Esophagus muscularis mucosa (tissue), 4 donors: ENCODE measurements around the gene SLC30A7. TPM values are rescaled to one million over a fixed set of nuclear protein-coding genes. Genes with fewer than 3 reads are reported as not detected.
"Not testable (repeated sequence)": the region's sequence is repeated elsewhere in the genome, so short reads cannot be mapped to it uniquely, and the experiment has no call there.

ENCODE experiments used
- DNase-seq: peaks from one replicate; pipeline ENCODE4 v3.0.0-alpha.2; 2017; ENCODE audit errors: extremely low spot score
- H3K27ac ChIP-seq, 4 donors: fragments of 200-600 bp; sonication (generic); replicated peaks in 1 of 4; 1 replicate in 3 of 4; 2 replicates in 1 of 4; pipeline ENCODE4 v1.5.1; 2016 to 2019; ENCODE audit warnings: mild to moderate bottlenecking in 1 of 4
- H3K27me3 ChIP-seq, 4 donors: fragments of 200-600 bp; sonication (generic); one replicate each; pipeline versions ENCODE4 v1.5.1 to v1.6.0; 2016 to 2019
- H3K36me3 ChIP-seq, 4 donors: fragments of 200-600 bp; sonication (generic); one replicate each; pipeline ENCODE4 v1.5.1; 2016 to 2019
- H3K4me1 ChIP-seq, 4 donors: fragments of 200-600 bp; sonication (generic); one replicate each; pipeline ENCODE4 v1.5.1; 2016 to 2019
- H3K4me3 ChIP-seq, 4 donors: fragments of 200-600 bp; sonication (generic); 1 replicate in 2 of 4; 2 replicates in 2 of 4; pipeline ENCODE4 v1.5.1; 2016 to 2019; ENCODE audit warnings: mild to moderate bottlenecking in 4 of 4, moderate library complexity in 1 of 4
- H3K9me3 ChIP-seq, 4 donors: fragments of 200-600 bp; sonication (generic); 1 replicate in 3 of 4; 2 replicates in 1 of 4; pipeline ENCODE4 v1.5.1; 2016 to 2019
- EP300 ChIP-seq: sonication (generic); formaldehyde crosslinking; IDR thresholded peaks from one replicate; pipeline ENCODE4 v1.6.1; 2017; ENCODE audit warnings: antibody characterized with exemption
- POLR2A ChIP-seq: fragments of 450-650 bp; IDR thresholded peaks from one replicate; pipeline ENCODE4 v1.6.1; 2017; ENCODE audit warnings: antibody characterized with exemption, moderate library complexity, mild to moderate bottlenecking, low read depth
- POLR2AphosphoS5 ChIP-seq, 2 donors: sonication (generic); formaldehyde crosslinking; IDR thresholded peaks; one replicate each; pipeline ENCODE4 v1.6.1; 2017; ENCODE audit warnings: antibody characterized with exemption in 2 of 2
- WGBS: methylation state at CpG from one replicate; pipeline ENCODE4 v1.1.5; 2018; 5-methylcytosine and 5-hydroxymethylcytosine counted together
- intact Hi-C: fragments of 100-400 bp; cut with DNase I; formaldehyde crosslinking; loops from one replicate; pipeline ENCODE4 v1.15.1; 2023
- total RNA-seq, 4 donors: library from RNA; depleted of rRNA; stranded (reverse); fragments of >200 nt; gene quantifications; one replicate each; pipeline versions ENCODE4 v1.1.0 to v1.2.1, GENCODE V29; 2016
- TF ChIP-seq, protein P1 (sequence below), 3 experiments: fragments of 200-600 bp in 2 of 3; fragments of 450-650 bp in 1 of 3; sonication (generic) in 2 of 3; IDR thresholded peaks; one replicate each; pipeline ENCODE4 v1.5.1; 2017 to 2019; ENCODE audit warnings: antibody characterized with exemption in 3 of 3, mild to moderate bottlenecking in 2 of 3, moderate library complexity in 1 of 3

Gene SLC30A7
- total RNA-seq, 4 donors from 2014 or later: 10.5 to 19.9 (median 13.6) TPM

DNA sequence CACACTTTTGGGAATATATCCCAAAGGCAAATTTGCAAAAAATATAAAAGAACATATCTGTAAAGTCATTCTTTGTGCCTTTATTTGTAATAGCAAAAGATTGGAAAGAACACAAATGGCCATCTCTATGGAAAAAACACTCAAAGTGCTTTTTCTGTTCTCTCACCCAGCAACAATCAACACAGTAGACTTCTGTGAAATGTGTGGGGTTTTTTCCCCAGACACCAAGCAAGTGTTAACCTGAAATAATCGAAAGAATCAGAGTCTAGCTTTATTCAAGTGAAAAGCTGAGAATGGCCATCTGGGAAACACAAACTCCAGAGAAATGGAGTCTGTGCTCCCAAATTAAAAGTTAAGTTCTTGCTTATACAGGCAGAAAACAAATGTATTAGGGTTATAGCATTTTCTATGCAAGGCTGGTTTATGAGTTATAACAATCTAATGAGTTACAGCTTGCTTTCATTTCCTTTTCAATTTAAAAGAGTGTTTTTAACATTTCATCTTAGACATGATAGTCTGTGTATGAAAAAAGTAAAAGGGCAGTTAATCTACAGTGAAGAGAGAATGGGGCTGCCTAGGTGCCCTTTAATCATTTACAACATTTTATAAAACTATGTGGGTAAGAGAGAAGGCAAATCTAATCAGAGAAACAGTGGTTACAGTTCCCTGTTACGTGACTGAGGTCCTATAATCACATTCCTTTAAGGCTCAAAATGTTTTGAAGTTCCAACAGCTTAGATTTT, 46.6 kb downstream of the SLC30A7 start:
- Histone ChIP-seq H3K36me3 (peaks cover 0 to 23% (median 10%) of the 10 kb centered on the region in 4 donors), H3K4me3 (no peak overlapping the region), H3K4me1 (peaks cover 0 to 12% (median 5%) of the 10 kb centered on the region in 4 donors), H3K27me3 (no peaks in the 10 kb centered on the region), H3K9me3 (no peaks in the 10 kb centered on the region), H3K27ac (no peak overlapping the region)
- TF ChIP-seq POLR2AphosphoS5 (IDR thresholded peaks at IDR 0.05): no peak
- TF ChIP-seq, protein P1, sequence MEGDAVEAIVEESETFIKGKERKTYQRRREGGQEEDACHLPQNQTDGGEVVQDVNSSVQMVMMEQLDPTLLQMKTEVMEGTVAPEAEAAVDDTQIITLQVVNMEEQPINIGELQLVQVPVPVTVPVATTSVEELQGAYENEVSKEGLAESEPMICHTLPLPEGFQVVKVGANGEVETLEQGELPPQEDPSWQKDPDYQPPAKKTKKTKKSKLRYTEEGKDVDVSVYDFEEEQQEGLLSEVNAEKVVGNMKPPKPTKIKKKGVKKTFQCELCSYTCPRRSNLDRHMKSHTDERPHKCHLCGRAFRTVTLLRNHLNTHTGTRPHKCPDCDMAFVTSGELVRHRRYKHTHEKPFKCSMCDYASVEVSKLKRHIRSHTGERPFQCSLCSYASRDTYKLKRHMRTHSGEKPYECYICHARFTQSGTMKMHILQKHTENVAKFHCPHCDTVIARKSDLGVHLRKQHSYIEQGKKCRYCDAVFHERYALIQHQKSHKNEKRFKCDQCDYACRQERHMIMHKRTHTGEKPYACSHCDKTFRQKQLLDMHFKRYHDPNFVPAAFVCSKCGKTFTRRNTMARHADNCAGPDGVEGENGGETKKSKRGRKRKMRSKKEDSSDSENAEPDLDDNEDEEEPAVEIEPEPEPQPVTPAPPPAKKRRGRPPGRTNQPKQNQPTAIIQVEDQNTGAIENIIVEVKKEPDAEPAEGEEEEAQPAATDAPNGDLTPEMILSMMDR (IDR thresholded peaks at IDR 0.05): no peak
- TF ChIP-seq EP300: no peak
- DNase-seq: no peak
- 69% methylated on average over 2 of the region's 2 CpGs for WGBS
- intact Hi-C loops: no loop called here

DNA sequence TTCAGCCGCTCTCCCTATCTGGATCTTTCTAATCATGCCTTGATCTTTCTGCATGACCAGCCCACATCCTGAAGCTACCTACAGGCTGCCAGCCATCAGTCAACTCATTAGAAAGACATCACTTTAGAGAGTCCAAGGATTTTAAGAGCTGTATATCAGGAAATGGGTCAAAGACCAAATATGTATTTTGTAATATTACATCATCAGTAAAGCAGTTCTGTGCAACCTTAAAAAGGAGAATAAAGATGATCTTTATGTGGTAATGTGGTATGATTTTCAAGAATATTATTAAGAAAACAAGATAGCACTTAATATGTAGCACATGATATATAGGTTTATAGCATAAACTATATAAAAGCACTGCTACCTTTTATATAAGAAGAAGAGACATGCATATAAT, 47.6 kb downstream of the SLC30A7 start:
- intact Hi-C loops: no loop called here
- Histone ChIP-seq H3K4me1 (peaks cover 0 to 12% (median 5%) of the 10 kb centered on the region in 4 donors), H3K36me3 (peaks cover 0 to 17% (median 6%) of the 10 kb centered on the region in 4 donors), H3K27ac (no peak overlapping the region), H3K27me3 (no peaks in the 10 kb centered on the region), H3K9me3 (no peaks in the 10 kb centered on the region), H3K4me3 (no peak overlapping the region)
- TF ChIP-seq POLR2AphosphoS5 (IDR thresholded peaks at IDR 0.05): no peak
- DNase-seq: no peak
- WGBS: 100% methylated on average over 1 of the region's 1 CpG

DNA sequence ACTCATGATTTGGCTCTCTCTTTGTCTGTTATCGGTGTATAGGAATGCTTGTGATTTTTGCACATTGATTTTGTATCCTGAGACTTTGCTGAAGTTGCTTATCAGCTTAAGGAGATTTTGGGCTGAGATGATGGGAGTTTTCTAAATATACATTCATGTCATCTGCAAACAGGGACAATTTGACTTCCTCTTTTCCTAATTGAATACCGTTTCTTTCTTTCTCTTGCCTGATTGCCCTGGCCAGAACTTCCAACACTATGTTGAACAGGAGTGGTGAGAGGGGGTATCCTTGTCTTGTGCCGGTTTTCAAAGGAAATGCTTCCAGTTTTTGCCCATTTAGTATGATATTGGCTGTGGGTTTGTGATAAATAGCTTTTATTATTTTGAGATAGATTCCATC, 50.2 kb downstream of the SLC30A7 start:
- H3K4me3 ChIP-seq, DNase-seq, H3K27me3 ChIP-seq, intact Hi-C loops, H3K9me3 ChIP-seq, H3K27ac ChIP-seq: not testable (repeated sequence)
- peaks cover 0 to 17% (median 5%) of the 10 kb centered on the region in 4 donors for H3K36me3 ChIP-seq
- 96% methylated on average over 3 of the region's 3 CpGs for WGBS
- peaks cover 11 to 36% (median 30%) of the 10 kb centered on the region in 4 donors for H3K4me1 ChIP-seq

DNA sequence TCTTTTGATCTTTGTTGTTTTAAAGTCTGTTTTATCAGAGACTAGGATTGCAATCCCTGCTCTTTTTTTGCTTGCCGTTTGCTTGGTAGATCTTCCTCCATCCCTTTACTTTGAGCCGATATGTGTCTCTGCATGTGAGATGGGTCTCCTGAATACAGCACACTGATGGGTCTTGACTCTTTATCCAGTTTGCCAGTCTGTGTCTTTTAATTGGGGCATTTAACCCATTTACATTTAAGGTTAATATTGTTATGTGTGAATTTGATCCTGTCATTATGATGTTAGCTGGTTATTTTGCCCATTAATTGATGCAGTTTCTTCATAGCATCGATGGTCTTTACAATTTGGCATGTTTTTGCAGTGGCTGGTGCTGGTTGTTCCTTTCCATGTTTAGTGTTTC, 51.9 kb downstream of the SLC30A7 start:
- Histone ChIP-seq H3K36me3 (peaks cover 0 to 12% (median 5%) of the 10 kb centered on the region in 4 donors), H3K4me1 (peaks cover 11 to 34% (median 28%) of the 10 kb centered on the region in 4 donors)
- H3K9me3 ChIP-seq, H3K4me3 ChIP-seq, H3K27me3 ChIP-seq, H3K27ac ChIP-seq, DNase-seq, intact Hi-C loops: not testable (repeated sequence)
- 96% methylated on average over 3 of the region's 3 CpGs for WGBS

DNA sequence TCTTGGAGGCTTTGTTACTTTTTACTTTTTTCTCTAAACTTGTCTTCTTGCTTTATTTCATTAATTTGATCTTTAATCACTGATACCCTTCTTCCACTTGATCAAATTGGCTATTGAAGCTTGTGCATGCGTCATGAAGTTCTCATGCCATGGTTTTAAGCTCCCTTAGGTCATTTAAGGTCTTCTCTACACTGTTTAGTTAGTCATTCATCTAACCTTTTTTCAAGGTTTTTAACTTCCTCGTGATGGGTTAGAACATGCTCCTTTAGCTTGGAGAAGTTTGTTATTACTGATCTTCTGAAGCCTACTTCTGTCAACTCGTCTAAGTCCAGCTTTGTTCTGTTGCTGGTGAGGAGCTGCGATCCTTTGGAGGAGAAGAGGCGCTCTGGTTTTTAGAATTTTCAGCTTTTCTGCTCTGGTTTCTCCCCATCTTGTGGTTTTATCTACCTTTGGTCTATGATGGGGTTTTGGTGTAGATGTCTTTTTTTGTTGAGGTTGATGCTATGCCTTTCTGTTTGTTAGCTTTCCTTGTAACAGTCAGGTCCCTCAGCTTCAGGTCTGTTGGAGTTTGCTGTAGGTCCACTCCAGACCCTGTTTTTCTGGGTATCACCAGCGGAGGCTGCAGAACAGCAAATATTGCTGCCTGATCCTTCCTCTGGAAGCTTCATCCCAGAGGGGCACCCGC, 53.0 kb downstream of the SLC30A7 start:
- H3K27ac ChIP-seq, H3K27me3 ChIP-seq, intact Hi-C loops, H3K9me3 ChIP-seq, DNase-seq, H3K4me3 ChIP-seq: not testable (repeated sequence)
- Histone ChIP-seq H3K36me3 (peaks cover 0 to 12% (median 5%) of the 10 kb centered on the region in 4 donors), H3K4me1 (peaks cover 11 to 35% (median 31%) of the 10 kb centered on the region in 4 donors)
- 91% methylated on average over 6 of the region's 7 CpGs for WGBS

DNA sequence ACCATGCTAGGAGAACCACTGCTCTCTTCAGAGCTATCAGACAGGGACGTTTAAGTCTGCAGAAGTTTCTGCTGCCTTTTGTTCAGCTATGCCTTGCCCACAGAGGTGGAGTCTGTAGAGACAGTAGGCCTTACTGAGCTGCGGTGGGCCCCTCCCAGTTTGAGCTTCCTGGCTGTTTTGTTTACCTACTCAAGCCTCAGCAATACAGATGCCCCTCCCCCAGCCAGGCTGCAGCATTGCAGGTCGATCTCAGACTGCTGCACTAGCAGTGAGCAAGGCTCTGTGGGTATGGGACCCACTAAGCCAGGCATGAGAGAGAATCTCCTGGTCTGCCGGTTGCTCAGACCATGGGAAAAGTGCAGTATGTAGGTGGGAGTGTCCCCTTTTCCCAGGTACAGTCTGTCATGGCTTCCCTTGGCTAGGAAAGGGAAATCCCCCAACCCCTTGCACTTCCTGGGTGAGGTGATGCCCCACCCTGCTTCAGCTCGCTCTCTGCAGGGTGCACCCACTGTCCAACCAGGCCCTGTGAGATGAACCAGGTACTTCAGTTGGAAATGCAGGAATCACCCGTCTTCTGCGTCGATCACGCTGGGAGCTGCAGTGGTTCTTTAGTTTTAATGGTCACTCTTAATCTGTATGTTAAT, 53.7 kb downstream of the SLC30A7 start:
- DNase-seq, H3K27ac ChIP-seq, intact Hi-C loops: not testable (repeated sequence)

DNA sequence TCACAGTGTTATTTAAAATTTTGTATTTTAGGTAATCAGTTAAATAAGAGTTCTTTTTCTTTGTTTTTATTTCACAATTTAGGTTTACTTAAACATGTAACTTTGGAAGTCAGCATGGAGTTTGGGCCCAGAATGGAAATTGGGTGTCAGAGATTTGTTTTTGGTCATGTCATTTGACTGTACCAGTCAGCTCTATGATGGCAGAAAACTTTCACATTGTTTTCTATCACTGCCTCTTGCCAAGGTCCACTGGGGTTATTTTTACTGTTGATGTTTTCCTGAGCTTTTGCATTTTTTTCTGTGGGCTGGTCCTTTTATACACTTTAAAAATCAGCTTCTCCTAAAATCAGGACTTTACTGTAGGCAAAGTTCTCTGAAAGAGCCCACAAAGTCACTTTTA, 54.4 kb downstream of the SLC30A7 start:
- Histone ChIP-seq H3K27ac (peak overlapping the region in 3 of 4 donors; percentile 26 to 48 (median 43)), H3K4me3 (no peak overlapping the region), H3K9me3 (no peaks in the 10 kb centered on the region), H3K27me3 (no peaks in the 10 kb centered on the region), H3K36me3 (peaks cover 0 to 12% (median 5%) of the 10 kb centered on the region in 4 donors), H3K4me1 (peaks cover 11 to 47% (median 42%) of the 10 kb centered on the region in 4 donors)
- no peak for DNase-seq
- intact Hi-C loops: no loop called here
- TF ChIP-seq POLR2A (no peak), EP300 (no peak), POLR2AphosphoS5 (IDR thresholded peaks at IDR 0.05) (no peak)
- TF ChIP-seq, protein P1 (IDR thresholded peaks at IDR 0.05): no peak

More for the DNA sequence above, 53.7 kb downstream of the SLC30A7 start:
- peaks cover 0 to 12% (median 5%) of the 10 kb centered on the region in 4 donors for H3K36me3 ChIP-seq
- 92% methylated on average over 5 of the region's 9 CpGs for WGBS
- H3K4me1 ChIP-seq: peaks cover 11 to 43% (median 39%) of the 10 kb centered on the region in 4 donors
- not testable (repeated sequence) for H3K27me3 ChIP-seq, H3K4me3 ChIP-seq, H3K9me3 ChIP-seq
